Measurements from ENCODE around the gene HIRA.

Gene HIRA

GRCh38 chr22:19350947-19351346 is 80.6 kb downstream of the HIRA start:
- H3K79me2 ChIP-seq (ENCODE audit: low read length), result no peaks in the 10 kb centered on the region
- H2AFZ ChIP-seq (ENCODE audit: low read depth, low read length), result no peak overlapping the region
- no peak overlapping the region for H3K4me3 ChIP-seq (ENCODE audit: low read length)
- no peaks in the 10 kb centered on the region for H3K9me3 ChIP-seq (ENCODE audit: insufficient read depth, low read length)
- no peak overlapping the region for H3K27ac ChIP-seq (ENCODE audit: low read length)
- H4K20me1 ChIP-seq (ENCODE audit: insufficient read depth, low read length), result no peaks in the 10 kb centered on the region
- H3K27me3 ChIP-seq (ENCODE audit: low read depth, low read length), result no peaks in the 10 kb centered on the region
- H3K36me3 ChIP-seq (replicated peaks; ENCODE audit: low read depth, low read length), result peaks cover 61% of the 10 kb centered on the region
- TF ChIP-seq, protein P1, sequence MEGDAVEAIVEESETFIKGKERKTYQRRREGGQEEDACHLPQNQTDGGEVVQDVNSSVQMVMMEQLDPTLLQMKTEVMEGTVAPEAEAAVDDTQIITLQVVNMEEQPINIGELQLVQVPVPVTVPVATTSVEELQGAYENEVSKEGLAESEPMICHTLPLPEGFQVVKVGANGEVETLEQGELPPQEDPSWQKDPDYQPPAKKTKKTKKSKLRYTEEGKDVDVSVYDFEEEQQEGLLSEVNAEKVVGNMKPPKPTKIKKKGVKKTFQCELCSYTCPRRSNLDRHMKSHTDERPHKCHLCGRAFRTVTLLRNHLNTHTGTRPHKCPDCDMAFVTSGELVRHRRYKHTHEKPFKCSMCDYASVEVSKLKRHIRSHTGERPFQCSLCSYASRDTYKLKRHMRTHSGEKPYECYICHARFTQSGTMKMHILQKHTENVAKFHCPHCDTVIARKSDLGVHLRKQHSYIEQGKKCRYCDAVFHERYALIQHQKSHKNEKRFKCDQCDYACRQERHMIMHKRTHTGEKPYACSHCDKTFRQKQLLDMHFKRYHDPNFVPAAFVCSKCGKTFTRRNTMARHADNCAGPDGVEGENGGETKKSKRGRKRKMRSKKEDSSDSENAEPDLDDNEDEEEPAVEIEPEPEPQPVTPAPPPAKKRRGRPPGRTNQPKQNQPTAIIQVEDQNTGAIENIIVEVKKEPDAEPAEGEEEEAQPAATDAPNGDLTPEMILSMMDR (IDR thresholded peaks at IDR 0.05; ENCODE audit: low read depth, low read length), result no peak
- no peak for TF ChIP-seq EZH2phosphoT487 (IDR thresholded peaks at IDR 0.05; ENCODE audit: low read depth)
- no peaks in the 10 kb centered on the region for H3K4me1 ChIP-seq (ENCODE audit: low read length)
- H3K4me2 ChIP-seq (ENCODE audit: low read length), result no peak overlapping the region
- no peak overlapping the region for H3K9ac ChIP-seq (ENCODE audit: low read length)

DNA sequence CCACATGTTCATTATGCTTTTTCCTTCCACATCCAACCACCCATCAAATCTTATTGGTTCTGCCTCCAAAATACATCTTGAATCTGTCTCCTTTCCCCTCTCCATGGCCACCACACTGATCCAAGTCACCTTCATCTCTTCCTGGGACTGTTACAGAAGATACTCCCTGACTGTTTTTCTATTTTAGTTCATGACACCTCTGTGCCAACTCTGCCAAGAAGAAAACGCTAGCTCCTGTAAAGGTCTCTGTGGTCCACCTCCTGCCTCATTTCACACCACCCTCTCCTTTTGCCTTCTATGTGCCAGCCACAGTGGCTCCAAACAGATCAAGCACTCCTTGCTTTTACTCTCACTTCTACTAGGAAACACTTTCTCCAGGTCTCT is 81.1 kb downstream of the HIRA start:
- no peak overlapping the region for H3K4me2 ChIP-seq (ENCODE audit: low read length)
- TF ChIP-seq, protein P1 (IDR thresholded peaks at IDR 0.05; ENCODE audit: low read depth, low read length), result no peak
- no peak for TF ChIP-seq EZH2phosphoT487 (IDR thresholded peaks at IDR 0.05; ENCODE audit: low read depth)
- H3K9ac ChIP-seq (ENCODE audit: low read length), result no peak overlapping the region
- H3K9me3 ChIP-seq (ENCODE audit: insufficient read depth, low read length), result no peaks in the 10 kb centered on the region
- H3K4me3 ChIP-seq (ENCODE audit: low read length), result no peak overlapping the region
- H3K79me2 ChIP-seq (ENCODE audit: low read length), result no peaks in the 10 kb centered on the region
- no peaks in the 10 kb centered on the region for H3K4me1 ChIP-seq (ENCODE audit: low read length)
- no peaks in the 10 kb centered on the region for H3K27me3 ChIP-seq (ENCODE audit: low read depth, low read length)
- H3K27ac ChIP-seq (ENCODE audit: low read length), result no peak overlapping the region
- no peak overlapping the region for H2AFZ ChIP-seq (ENCODE audit: low read depth, low read length)
- H3K36me3 ChIP-seq (replicated peaks; ENCODE audit: low read depth, low read length), result peaks cover 62% of the 10 kb centered on the region
- no peaks in the 10 kb centered on the region for H4K20me1 ChIP-seq (ENCODE audit: insufficient read depth, low read length)

GRCh38 chr22:19349778-19350475 is 81.6 kb downstream of the HIRA start:
- H2AFZ ChIP-seq (ENCODE audit: low read depth, low read length), result no peak overlapping the region
- TF ChIP-seq, protein P1 (IDR thresholded peaks at IDR 0.05; ENCODE audit: low read depth, low read length), result no peak
- TF ChIP-seq EZH2phosphoT487 (IDR thresholded peaks at IDR 0.05; ENCODE audit: low read depth), result no peak
- H3K4me1 ChIP-seq (ENCODE audit: low read length), result no peaks in the 10 kb centered on the region
- H3K79me2 ChIP-seq (ENCODE audit: low read length), result no peaks in the 10 kb centered on the region
- no peak overlapping the region for H3K4me2 ChIP-seq (ENCODE audit: low read length)
- H4K20me1 ChIP-seq (ENCODE audit: insufficient read depth, low read length), result no peaks in the 10 kb centered on the region
- H3K9me3 ChIP-seq (ENCODE audit: insufficient read depth, low read length), result no peaks in the 10 kb centered on the region
- H3K36me3 ChIP-seq (replicated peaks; ENCODE audit: low read depth, low read length), result peaks cover 60% of the 10 kb centered on the region
- no peak overlapping the region for H3K4me3 ChIP-seq (ENCODE audit: low read length)
- H3K27me3 ChIP-seq (ENCODE audit: low read depth, low read length), result no peaks in the 10 kb centered on the region
- no peak overlapping the region for H3K9ac ChIP-seq (ENCODE audit: low read length)
- no peak overlapping the region for H3K27ac ChIP-seq (ENCODE audit: low read length)

DNA sequence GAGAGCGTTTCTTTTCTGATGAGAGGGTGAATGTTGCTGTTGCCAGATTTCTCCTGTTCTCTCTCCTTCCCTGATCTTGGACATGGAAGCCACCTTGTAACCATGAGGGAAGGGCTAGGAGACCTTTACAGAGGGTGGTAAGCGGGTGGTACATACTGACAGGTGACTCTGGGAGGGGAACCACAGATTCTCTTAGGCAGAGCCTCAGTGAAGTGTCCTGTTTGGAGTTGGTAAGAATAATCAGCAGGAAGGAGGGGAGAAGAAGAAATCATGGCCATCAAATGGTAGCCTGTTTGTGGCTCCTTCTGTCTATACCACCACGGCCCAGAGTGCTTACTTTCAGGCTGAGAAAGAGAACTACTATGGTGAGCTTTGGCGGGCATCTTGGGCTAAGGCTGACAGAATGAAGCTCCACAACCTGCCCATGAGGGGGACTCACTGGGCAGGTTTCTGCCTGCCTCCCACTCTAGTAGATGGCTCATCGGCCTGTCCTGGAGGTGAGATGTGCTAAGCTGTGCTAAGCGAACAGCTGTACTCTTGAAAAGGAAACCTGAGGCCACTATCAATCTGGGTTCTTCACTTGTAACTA is 84.8 kb downstream of the HIRA start:
- Histone ChIP-seq H3K4me1 (ENCODE audit: low read length) (no peaks in the 10 kb centered on the region), H4K20me1 (ENCODE audit: insufficient read depth, low read length) (no peaks in the 10 kb centered on the region), H3K27ac (ENCODE audit: low read length) (no peak overlapping the region), H3K9me3 (ENCODE audit: insufficient read depth, low read length) (no peaks in the 10 kb centered on the region), H3K36me3 (replicated peaks; ENCODE audit: low read depth, low read length) (peaks cover 58% of the 10 kb centered on the region), H2AFZ (ENCODE audit: low read depth, low read length) (no peak overlapping the region), H3K9ac (ENCODE audit: low read length) (no peak overlapping the region), H3K4me3 (ENCODE audit: low read length) (no peak overlapping the region), H3K27me3 (ENCODE audit: low read depth, low read length) (no peaks in the 10 kb centered on the region), H3K79me2 (ENCODE audit: low read length) (no peaks in the 10 kb centered on the region), H3K4me2 (ENCODE audit: low read length) (no peak overlapping the region)
- TF ChIP-seq, protein P1 (IDR thresholded peaks at IDR 0.05; ENCODE audit: low read depth, low read length), result no peak
- no peak for TF ChIP-seq EZH2phosphoT487 (IDR thresholded peaks at IDR 0.05; ENCODE audit: low read depth)
